ENCODE data around the gene SUV39H1. TPM values are rescaled to one million over a fixed set of nuclear protein-coding genes. Genes with fewer than 3 reads are reported as not detected.

Gene SUV39H1
- polyA plus RNA-seq, 4 donors, result 2.2 to 8.5 (median 4.3) TPM

- no peak overlapping the region for H3K27ac ChIP-seq (ENCODE audit: low read depth in 1 of 3, low read length in 2 of 3)
- 66 to 91% (median 74%) methylated on average over 4 of the region's 4 CpGs for WGBS, 3 donors
- peaks cover 0 to 48% (median 2%) of the 10 kb centered on the region in 3 donors for H3K36me3 ChIP-seq (ENCODE audit: control insufficient read depth in 3 of 3, insufficient read depth in 2 of 3, low read depth in 1 of 3, low read length in 3 of 3)
- H3K9me3 ChIP-seq (ENCODE audit: control insufficient read depth in 2 of 2, insufficient read depth in 1 of 2, low read depth in 1 of 2, low read length in 1 of 2), result no peaks in the 10 kb centered on the region
- no peak overlapping the region for H3K4me3 ChIP-seq (ENCODE audit: low read depth in 1 of 3, low read length in 3 of 3)
- H3K4me1 ChIP-seq (ENCODE audit: control insufficient read depth in 3 of 3, insufficient read depth in 2 of 3, low read depth in 1 of 3, low read length in 2 of 3), result peaks cover 0 to 4% (median 0%) of the 10 kb centered on the region in 3 donors
- H3K27me3 ChIP-seq (ENCODE audit: control insufficient read depth in 3 of 3, insufficient read depth in 3 of 3, low read length in 3 of 3), result no peaks in the 10 kb centered on the region
- FAIRE-seq (no peak), DNase-seq (no peak)
Measured at GRCh38 chrX:48702716-48703115, 6.2 kb downstream of the SUV39H1 start.

- Histone ChIP-seq H3K9me3 (ENCODE audit: control insufficient read depth in 2 of 2, insufficient read depth in 1 of 2, low read depth in 1 of 2, low read length in 1 of 2) (no peaks in the 10 kb centered on the region), H3K36me3 (ENCODE audit: control insufficient read depth in 3 of 3, insufficient read depth in 2 of 3, low read depth in 1 of 3, low read length in 3 of 3) (peaks cover 0 to 48% (median 2%) of the 10 kb centered on the region in 3 donors), H3K27ac (ENCODE audit: low read depth in 1 of 3, low read length in 2 of 3) (no peak overlapping the region), H3K4me3 (ENCODE audit: low read depth in 1 of 3, low read length in 3 of 3) (no peak overlapping the region), H3K27me3 (ENCODE audit: control insufficient read depth in 3 of 3, insufficient read depth in 3 of 3, low read length in 3 of 3) (no peaks in the 10 kb centered on the region), H3K4me1 (ENCODE audit: control insufficient read depth in 3 of 3, insufficient read depth in 2 of 3, low read depth in 1 of 3, low read length in 2 of 3) (peaks cover 0 to 4% (median 0%) of the 10 kb centered on the region in 3 donors)
- FAIRE-seq (no peak), DNase-seq (no peak)
- WGBS, 3 donors, result 66 to 84% (median 83%) methylated on average over 7 of the region's 7 CpGs
Measured at GRCh38 chrX:48703228-48703627, 6.7 kb downstream of the SUV39H1 start.

GRCh38 chrX:48703642-48704481, 7.3 kb downstream of the SUV39H1 start:
- no peak overlapping the region for H3K4me3 ChIP-seq (ENCODE audit: low read depth in 1 of 3, low read length in 3 of 3)
- FAIRE-seq (no peak), DNase-seq (peak; percentile 11 to 57)

GRCh38 chrX:48705871-48706270, 9.3 kb downstream of the SUV39H1 start:
- no peaks in the 10 kb centered on the region for H3K9me3 ChIP-seq (ENCODE audit: control insufficient read depth in 2 of 2, insufficient read depth in 1 of 2, low read depth in 1 of 2, low read length in 1 of 2)
- DNase-seq (no peak), FAIRE-seq (no peak)
- no peak overlapping the region for H3K27ac ChIP-seq (ENCODE audit: low read depth in 1 of 3, low read length in 2 of 3)
- WGBS, 3 donors, result 88 to 94% (median 92%) methylated on average over 8 to 12 of the region's 12 CpGs
- no peak overlapping the region for H3K4me3 ChIP-seq (ENCODE audit: low read depth in 1 of 3, low read length in 3 of 3)
- H3K4me1 ChIP-seq (ENCODE audit: control insufficient read depth in 3 of 3, insufficient read depth in 2 of 3, low read depth in 1 of 3, low read length in 2 of 3), result peaks cover 0 to 4% (median 0%) of the 10 kb centered on the region in 3 donors
- peaks cover 0 to 35% (median 0%) of the 10 kb centered on the region in 3 donors for H3K36me3 ChIP-seq (ENCODE audit: control insufficient read depth in 3 of 3, insufficient read depth in 2 of 3, low read depth in 1 of 3, low read length in 3 of 3)
- no peaks in the 10 kb centered on the region for H3K27me3 ChIP-seq (ENCODE audit: control insufficient read depth in 3 of 3, insufficient read depth in 3 of 3, low read length in 3 of 3)

More at GRCh38 chrX:48703642-48704481, 7.3 kb downstream of the SUV39H1 start:
- 32 to 57% (median 40%) methylated on average over 4 of the region's 4 CpGs for WGBS, 3 donors
- H3K4me1 ChIP-seq (ENCODE audit: control insufficient read depth in 3 of 3, insufficient read depth in 2 of 3, low read depth in 1 of 3, low read length in 2 of 3), result peaks cover 0 to 4% (median 0%) of the 10 kb centered on the region in 3 donors
- H3K27ac ChIP-seq (ENCODE audit: low read depth in 1 of 3, low read length in 2 of 3), result peak overlapping the region in 1 of 3 donors; percentile 67
- H3K27me3 ChIP-seq (ENCODE audit: control insufficient read depth in 3 of 3, insufficient read depth in 3 of 3, low read length in 3 of 3), result no peaks in the 10 kb centered on the region
- peaks cover 0 to 47% (median 2%) of the 10 kb centered on the region in 3 donors for H3K36me3 ChIP-seq (ENCODE audit: control insufficient read depth in 3 of 3, insufficient read depth in 2 of 3, low read depth in 1 of 3, low read length in 3 of 3)
- H3K9me3 ChIP-seq (ENCODE audit: control insufficient read depth in 2 of 2, insufficient read depth in 1 of 2, low read depth in 1 of 2, low read length in 1 of 2), result no peaks in the 10 kb centered on the region

- H3K27me3 ChIP-seq (ENCODE audit: control insufficient read depth in 3 of 3, insufficient read depth in 3 of 3, low read length in 3 of 3), result no peaks in the 10 kb centered on the region
- peaks cover 0 to 17% (median 0%) of the 10 kb centered on the region in 3 donors for H3K36me3 ChIP-seq (ENCODE audit: control insufficient read depth in 3 of 3, insufficient read depth in 2 of 3, low read depth in 1 of 3, low read length in 3 of 3)
- no peaks in the 10 kb centered on the region for H3K9me3 ChIP-seq (ENCODE audit: control insufficient read depth in 2 of 2, insufficient read depth in 1 of 2, low read depth in 1 of 2, low read length in 1 of 2)
- 94 to 97% (median 96%) methylated on average over 6 to 7 of the region's 7 CpGs for WGBS, 3 donors
- FAIRE-seq (no peak), DNase-seq (no peak)
- no peak overlapping the region for H3K27ac ChIP-seq (ENCODE audit: low read depth in 1 of 3, low read length in 2 of 3)
- H3K4me3 ChIP-seq (ENCODE audit: low read depth in 1 of 3, low read length in 3 of 3), result no peak overlapping the region
- H3K4me1 ChIP-seq (ENCODE audit: control insufficient read depth in 3 of 3, insufficient read depth in 2 of 3, low read depth in 1 of 3, low read length in 2 of 3), result peaks cover 0 to 3% (median 0%) of the 10 kb centered on the region in 3 donors
Measured at GRCh38 chrX:48709522-48710112, 13.1 kb downstream of the SUV39H1 start.

- Histone ChIP-seq H3K4me3 (ENCODE audit: low read depth in 1 of 3, low read length in 3 of 3) (no peak overlapping the region), H3K9me3 (ENCODE audit: control insufficient read depth in 2 of 2, insufficient read depth in 1 of 2, low read depth in 1 of 2, low read length in 1 of 2) (no peaks in the 10 kb centered on the region), H3K36me3 (ENCODE audit: control insufficient read depth in 3 of 3, insufficient read depth in 2 of 3, low read depth in 1 of 3, low read length in 3 of 3) (peaks cover 0 to 8% (median 0%) of the 10 kb centered on the region in 3 donors), H3K27me3 (ENCODE audit: control insufficient read depth in 3 of 3, insufficient read depth in 3 of 3, low read length in 3 of 3) (no peaks in the 10 kb centered on the region), H3K27ac (ENCODE audit: low read depth in 1 of 3, low read length in 2 of 3) (peak overlapping the region in 1 of 3 donors; percentile 60), H3K4me1 (ENCODE audit: control insufficient read depth in 3 of 3, insufficient read depth in 2 of 3, low read depth in 1 of 3, low read length in 2 of 3) (peaks cover 0 to 3% (median 0%) of the 10 kb centered on the region in 3 donors)
- WGBS, 3 donors, result 63 to 88% (median 84%) methylated on average over 9 of the region's 9 CpGs
- FAIRE-seq (no peak), DNase-seq (no peak)
Measured at GRCh38 chrX:48711162-48711928, 14.8 kb downstream of the SUV39H1 start.

GRCh38 chrX:48711929-48712505, 15.5 kb downstream of the SUV39H1 start:
- peak; percentile 2 to 23 for DNase-seq
- no peak for FAIRE-seq
- Histone ChIP-seq H3K4me3 (ENCODE audit: low read depth in 1 of 3, low read length in 3 of 3) (no peak overlapping the region), H3K9me3 (ENCODE audit: control insufficient read depth in 2 of 2, insufficient read depth in 1 of 2, low read depth in 1 of 2, low read length in 1 of 2) (no peaks in the 10 kb centered on the region), H3K36me3 (ENCODE audit: control insufficient read depth in 3 of 3, insufficient read depth in 2 of 3, low read depth in 1 of 3, low read length in 3 of 3) (peaks cover 0 to 3% (median 0%) of the 10 kb centered on the region in 3 donors), H3K4me1 (ENCODE audit: control insufficient read depth in 3 of 3, insufficient read depth in 2 of 3, low read depth in 1 of 3, low read length in 2 of 3) (peaks cover 0 to 3% (median 0%) of the 10 kb centered on the region in 3 donors), H3K27ac (ENCODE audit: low read depth in 1 of 3, low read length in 2 of 3) (peak overlapping the region in 2 of 3 donors; percentile 9 to 60), H3K27me3 (ENCODE audit: control insufficient read depth in 3 of 3, insufficient read depth in 3 of 3, low read length in 3 of 3) (no peaks in the 10 kb centered on the region)
- 52 to 76% (median 63%) methylated on average over 7 of the region's 7 CpGs for WGBS, 3 donors

GRCh38 chrX:48713847-48714246, 17.3 kb downstream of the SUV39H1 start:
- FAIRE-seq (no peak), DNase-seq (peak in 1 of 2 donors; percentile 23)
- Histone ChIP-seq H3K4me1 (ENCODE audit: control insufficient read depth in 3 of 3, insufficient read depth in 2 of 3, low read depth in 1 of 3, low read length in 2 of 3) (peaks cover 0 to 3% (median 0%) of the 10 kb centered on the region in 3 donors), H3K27ac (ENCODE audit: low read depth in 1 of 3, low read length in 2 of 3) (peak overlapping the region in 1 of 3 donors; percentile 70), H3K36me3 (ENCODE audit: control insufficient read depth in 3 of 3, insufficient read depth in 2 of 3, low read depth in 1 of 3, low read length in 3 of 3) (no peaks in the 10 kb centered on the region), H3K4me3 (ENCODE audit: low read depth in 1 of 3, low read length in 3 of 3) (no peak overlapping the region), H3K9me3 (ENCODE audit: control insufficient read depth in 2 of 2, insufficient read depth in 1 of 2, low read depth in 1 of 2, low read length in 1 of 2) (no peaks in the 10 kb centered on the region), H3K27me3 (ENCODE audit: control insufficient read depth in 3 of 3, insufficient read depth in 3 of 3, low read length in 3 of 3) (no peaks in the 10 kb centered on the region)
- WGBS, 3 donors, result 61 to 85% (median 76%) methylated on average over 2 of the region's 2 CpGs
